CD4-positive, alpha-beta T cell treated with Interleukin-10 for 1 hour (primary cell): ENCODE data around the gene IDI2.
"Not testable (repeated sequence)": the region's sequence is repeated elsewhere in the genome, so short reads cannot be mapped to it uniquely, and the experiment has no call there.

Source experiments
- DNase-seq: peaks from one replicate; pipeline ENCODE4 v3.0.0-alpha.2; 2020

Gene IDI2

DNA sequence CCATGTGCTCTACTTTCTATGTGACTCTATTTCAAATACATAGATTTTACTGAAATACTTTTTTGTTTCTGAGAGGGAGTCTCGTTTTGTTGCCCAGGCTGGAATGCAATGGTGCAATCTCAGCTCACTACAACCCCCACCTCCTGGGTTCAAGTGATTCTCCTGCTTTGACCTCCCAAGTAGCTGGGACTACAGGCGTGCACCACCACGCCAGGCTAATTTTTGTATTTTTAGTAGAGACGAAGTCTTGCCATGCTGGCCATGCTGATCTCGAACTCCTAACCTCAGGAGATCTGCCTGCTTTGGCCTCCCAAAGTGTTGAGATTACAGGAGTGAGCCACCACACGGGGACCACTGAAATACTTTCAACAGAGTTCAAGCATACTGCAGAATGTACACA is 19.8 kb upstream of the IDI2 start:
- no peak for DNase-seq

DNA sequence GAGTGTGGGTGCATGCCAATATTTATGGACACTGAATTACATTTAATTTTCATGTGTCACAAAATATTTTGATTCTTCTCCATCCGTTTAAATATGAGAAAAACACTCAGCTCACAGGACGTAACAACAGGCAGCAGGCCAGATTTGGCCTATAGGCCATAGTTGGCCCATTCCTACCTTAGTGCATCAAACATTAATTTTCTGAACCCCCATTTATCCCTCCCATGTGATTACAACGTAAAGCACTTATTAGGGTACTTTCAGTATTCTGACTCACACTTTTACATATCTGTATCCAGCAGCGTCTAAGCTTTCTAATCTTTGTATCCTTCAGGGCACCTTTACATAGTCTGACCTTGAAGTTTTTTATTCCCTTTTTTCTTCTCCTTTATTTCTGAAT is 19.3 kb upstream of the IDI2 start:
- no peak for DNase-seq

DNA sequence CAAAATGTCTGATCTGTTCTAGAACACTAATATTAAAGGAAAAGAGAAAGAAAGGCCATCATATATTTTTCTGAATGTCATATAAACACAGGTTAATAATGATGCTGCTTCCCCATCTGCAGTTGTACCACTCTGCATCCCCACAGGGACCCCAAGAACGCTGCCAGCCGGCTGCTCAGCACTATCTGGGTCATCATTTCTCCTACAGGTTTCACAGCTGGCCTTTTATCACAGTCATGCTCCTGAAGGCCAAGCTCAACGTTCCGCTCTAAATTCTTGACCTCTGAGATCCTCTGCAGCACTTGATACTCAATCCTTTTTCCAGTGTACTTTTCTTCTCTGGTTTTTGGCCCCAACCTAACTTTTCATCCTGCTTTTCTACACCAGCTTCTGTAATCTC is 18.5 kb upstream of the IDI2 start:
- DNase-seq, result no peak

DNA sequence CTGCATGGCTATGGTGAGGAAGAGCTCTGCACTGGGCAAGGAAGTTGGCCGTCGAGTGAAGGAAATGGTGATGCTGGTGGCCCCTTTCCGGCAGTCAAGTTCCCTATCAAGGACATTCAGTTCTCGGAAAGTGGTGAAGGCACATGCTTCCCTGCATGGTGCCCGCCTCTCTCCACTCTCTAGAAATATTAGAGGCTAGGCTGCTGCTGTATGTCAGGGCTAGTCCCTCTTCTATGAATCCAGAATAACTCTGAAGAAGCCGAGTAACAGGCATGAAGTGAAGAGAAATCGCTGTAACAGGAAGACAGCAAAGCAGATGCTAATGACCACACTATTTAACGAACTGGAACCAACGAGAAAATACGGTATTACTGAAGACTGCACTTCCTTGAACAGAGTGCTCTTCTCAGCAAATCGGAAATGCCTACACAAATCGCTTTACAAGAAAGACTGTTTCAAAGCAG is 17.9 kb upstream of the IDI2 start:
- DNase-seq, result peak; percentile 49

DNA sequence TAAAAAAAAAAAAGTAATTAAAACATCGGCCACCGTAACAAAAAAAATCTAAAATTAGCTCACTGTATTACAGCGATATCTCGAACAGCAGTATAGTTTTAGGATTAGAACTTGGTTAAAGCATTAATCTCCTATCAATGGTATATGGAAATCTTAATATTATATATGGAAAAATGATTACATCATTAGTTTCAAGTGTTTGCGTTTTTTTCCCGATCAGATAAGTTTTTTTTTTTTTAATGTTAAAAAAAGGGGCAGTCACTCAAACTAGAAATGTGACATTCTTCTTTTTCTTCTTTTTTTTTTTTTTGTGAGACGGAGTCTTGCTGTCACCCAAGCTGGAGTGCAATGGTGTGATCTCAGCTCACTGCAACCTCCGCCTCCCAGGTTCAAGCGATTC is 15.9 kb upstream of the IDI2 start:
- no peak for DNase-seq

DNA sequence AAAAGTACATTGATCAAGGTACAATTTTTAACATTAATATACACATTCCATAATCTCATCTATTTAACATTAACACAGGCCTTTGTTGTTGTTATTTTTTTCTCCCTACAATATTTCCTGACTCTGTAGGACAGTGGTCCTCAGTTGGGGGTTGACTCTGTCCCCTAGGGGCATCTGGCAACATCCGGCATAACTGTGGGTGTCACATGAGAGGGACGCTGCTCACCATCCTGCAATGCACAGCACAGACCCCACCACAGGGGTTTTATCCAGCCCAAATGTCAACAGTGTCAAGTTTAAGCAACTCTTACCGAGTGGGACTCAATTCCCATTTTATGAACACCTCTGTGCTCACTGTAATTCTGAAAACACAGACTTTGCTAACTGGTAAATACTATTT is 14.5 kb upstream of the IDI2 start:
- DNase-seq, result no peak

DNA sequence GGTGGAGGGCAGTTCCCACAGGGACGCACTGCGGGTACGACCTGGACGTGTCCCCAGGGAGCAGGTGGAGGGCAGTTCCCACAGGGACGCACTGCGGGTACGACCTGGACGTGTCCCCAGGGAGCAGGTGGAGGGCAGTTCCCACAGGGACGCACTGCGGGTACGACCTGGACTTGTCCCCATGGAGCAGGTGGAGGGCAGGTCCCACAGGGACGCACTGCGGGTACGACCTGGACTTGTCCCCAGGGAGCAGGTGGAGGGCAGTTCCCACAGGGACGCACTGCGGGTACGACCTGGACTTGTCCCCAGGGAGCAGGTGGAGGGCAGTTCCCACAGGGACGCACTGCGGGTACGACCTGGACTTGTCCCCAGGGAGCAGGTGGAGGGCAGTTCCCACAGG is 13.1 kb upstream of the IDI2 start:
- not testable (repeated sequence) for DNase-seq

DNA sequence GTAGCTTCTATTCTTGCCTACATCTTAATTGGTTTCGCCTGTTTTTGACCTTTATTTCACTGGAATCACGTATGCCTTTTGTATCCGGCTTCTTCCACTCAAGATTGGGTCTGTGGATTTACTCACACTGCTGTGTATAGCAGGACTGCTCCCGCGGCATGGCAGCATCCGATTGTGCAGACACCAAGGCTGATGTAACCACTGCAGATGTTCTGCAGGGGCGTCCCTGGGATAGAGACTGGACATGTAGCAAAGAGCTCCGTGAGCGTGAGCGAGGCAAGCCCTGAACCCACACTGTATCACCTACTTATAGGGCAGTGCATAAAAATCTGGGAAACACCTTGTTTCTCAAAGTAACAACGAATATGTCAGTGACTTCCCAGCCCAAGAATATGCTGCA is 11.4 kb upstream of the IDI2 start:
- DNase-seq, result no peak

DNA sequence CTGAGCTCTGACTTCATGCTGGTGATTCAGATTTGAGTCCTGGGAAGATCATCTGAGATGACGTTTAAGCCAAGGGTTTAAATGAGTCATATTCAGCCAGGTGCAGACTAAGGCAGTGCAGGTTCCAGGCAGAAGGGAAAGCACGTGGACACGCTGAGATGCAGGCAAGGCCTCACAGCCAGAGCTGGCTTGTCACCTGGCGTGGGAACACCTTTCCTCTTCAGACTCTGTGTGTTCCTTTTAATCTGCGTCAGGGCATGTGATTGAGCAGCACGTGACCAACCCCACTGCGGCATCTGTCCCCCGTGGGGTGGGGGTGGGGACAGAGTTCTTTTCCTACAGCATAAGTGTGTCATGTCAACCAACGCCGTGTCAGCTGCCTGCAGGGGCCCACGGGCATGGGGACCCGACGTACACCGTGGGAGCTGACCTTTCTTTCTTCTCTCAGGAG is 10.7 kb upstream of the IDI2 start:
- DNase-seq, result peak; percentile 26

DNA sequence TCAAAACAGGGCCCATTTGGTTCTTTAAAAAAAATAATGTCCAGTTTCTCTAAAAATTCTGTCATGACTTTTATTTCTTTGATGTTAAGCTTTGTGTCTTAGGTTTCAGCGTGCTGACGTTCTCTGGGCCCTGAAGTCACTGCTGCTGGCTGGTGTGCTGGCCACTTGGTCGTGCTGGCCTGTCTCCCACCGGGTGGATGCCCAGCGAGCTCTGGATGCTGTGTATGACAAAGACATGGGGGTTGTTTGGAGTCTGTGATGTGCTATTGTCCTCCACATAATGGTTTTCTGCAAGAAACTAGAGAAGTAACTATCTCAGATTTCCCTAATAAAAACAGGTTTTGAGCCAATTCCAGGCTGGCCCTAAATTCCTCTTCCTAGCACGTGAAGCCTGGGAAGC is 9.5 kb upstream of the IDI2 start:
- no peak for DNase-seq

DNA sequence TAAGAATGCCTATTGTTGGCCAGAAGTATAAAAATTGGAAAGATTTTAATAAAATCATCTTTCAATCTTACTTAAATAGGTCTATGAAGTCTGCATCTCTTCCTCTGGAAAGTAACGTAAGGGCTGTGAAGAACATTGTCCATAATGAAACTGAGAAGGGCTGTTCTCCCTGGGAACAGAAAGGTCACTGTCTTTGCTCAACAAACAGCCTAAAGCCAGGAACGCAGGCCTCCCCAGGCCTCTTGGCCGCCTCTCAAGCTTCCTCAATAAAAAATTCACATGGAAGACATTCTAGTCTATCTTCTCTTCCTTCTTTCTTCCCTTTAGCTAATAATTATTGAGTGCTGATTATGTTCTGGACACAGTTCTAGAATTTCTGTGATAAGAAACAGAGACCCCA is 9.1 kb upstream of the IDI2 start:
- DNase-seq, result no peak

DNA sequence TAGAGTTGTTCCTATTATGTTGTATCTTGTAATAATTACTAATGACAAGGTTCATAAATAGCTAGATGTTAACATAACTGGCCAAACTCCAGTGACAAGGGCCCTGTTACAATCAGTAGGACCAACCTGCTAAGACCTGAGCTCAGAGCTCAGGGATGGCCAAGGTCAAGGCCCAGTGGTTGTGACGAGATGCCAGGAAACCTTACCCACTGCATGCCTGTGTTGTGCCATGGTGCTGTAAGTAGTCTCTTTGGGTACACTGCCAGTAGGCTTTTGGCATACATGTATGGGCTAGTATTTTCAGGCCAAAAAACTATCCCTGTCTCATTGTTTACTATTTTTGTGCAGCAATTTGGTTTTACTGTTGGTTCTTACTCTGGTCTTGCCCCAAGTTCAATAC is 7.9 kb upstream of the IDI2 start:
- DNase-seq, result no peak

DNA sequence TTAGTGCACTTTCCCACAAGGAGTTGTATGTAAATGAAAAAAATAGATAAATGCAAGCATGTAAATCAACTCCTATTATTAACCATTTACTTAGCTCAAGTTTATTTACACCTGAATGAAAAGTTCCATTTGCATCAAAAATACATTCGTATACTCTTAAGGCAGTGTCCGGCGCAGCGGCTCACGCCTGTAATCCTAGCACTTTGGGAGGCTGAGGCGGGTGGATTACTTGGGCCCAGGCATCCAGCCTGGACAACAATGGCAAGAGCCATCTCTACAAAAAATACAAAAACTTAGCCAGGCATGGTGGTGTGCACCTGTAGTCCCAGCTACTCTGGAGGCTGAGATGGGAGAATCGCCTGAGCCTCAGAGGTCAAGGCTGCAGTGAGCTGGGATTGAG is 4.2 kb upstream of the IDI2 start:
- no peak for DNase-seq

DNA sequence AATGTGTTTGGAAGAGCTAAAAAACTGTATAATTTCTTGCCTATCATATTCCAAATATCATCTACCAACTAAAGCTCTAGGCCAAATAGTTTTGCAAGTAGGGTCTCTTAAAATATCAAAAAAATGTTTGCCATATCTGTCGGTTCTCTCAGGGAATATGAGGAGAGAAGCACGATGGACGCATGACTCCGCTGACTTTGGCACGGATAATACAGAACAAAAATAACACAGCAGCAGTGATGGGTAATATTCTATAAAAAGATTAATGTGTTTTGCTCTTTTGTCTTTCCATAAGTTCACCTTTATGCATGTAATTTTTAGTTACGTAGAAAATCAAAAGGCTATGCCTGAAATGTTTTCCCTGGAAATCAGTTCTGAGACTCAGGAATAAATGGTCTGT is 919 bp upstream of the IDI2 start:
- DNase-seq, result no peak

DNA sequence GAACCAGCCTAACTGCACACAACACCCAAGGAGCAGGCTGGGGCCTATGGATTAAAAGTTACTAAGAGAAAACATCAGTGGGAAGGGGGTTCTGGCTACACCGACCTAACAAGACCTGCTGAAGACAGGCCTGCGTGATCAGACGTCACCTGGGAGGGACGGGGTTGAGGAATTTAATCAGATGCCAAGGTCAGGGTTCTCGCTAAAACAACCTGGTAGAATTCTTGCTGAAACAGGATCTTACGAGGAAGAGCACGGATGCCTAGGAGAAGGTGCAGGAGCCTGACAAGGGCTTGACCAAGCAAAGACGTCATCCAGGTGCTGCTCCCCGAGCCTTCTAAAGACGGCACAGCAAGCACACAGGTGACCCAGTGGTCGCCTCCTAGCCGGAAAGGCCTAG is 1.6 kb downstream of the IDI2 start:
- no peak for DNase-seq

DNA sequence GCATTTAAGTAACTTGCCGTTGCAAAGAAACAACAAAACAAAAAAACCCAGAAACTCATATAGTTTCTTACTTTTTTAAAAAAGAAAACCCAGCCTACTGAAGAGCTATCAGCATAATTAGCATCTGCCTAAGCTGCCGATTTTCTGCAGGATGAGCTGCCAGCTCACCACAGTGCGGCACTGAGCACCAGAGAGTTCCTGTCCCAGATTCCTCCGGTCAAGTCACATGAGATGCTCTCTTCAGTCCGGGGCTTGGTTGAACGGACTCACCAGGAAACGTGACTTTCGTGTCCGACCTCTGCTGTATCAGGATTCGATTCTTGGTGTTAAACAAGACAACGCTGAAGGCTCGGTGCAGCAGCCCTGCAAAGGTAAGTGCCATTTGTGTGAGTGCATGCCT is 3.2 kb downstream of the IDI2 start:
- no peak for DNase-seq

DNA sequence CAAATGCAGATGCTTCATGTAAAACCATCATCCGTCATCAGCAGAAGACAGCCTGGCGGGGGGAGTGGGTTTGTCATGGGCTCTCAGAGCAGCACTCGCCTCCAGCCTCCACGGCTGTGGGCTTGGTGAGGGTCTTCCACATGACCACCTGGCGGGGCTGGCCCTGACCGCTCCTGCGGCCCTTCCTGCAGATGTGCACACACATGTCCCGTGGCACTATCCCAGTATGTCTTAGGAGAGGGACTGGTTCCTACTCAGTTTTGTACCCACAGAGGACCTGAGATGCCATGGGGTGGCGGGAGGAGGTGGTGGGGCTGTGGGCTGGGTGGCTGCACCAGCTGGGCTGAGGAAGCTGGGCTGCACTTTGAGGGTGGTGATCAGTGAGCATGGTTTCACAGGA is 4.7 kb downstream of the IDI2 start:
- no peak for DNase-seq

DNA sequence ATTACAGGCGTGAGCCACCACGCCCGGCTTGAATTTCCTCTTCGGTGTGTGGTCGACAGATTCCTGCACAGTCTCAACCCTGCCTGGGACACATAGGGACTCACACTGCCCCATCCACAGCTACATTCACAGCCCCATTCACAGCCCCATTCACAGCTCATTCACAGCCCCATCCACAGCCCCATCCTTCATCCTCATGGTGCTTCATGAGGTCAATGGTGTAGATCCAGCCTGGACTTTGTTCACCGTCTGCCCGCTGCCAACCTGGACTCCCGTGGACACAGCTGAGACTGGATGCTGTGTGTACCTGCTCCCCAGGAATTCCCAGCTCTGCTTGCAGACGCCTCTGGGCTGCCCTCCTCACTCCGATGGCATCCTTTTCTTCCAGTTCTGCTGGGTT is 5.2 kb downstream of the IDI2 start:
- DNase-seq, result no peak

DNA sequence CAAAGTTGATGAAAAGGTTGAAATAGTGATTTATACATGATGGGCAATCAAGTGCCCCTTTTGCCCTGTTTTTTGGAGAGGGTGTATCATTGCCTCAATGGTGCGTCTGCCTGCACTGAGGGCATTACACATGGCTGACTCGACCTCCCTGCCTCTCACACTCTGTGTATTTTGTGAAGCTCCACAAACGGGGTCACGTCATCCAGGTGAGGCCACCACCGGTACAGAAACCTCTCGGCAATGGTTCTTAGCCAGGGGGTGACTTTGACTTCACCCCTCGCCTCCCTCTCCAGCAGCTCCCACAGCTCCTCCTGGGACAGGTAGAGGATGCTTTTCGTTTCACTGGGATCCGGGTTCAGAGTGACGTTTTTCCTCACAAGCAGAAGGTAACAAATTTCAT is 6.3 kb downstream of the IDI2 start:
- no peak for DNase-seq

DNA sequence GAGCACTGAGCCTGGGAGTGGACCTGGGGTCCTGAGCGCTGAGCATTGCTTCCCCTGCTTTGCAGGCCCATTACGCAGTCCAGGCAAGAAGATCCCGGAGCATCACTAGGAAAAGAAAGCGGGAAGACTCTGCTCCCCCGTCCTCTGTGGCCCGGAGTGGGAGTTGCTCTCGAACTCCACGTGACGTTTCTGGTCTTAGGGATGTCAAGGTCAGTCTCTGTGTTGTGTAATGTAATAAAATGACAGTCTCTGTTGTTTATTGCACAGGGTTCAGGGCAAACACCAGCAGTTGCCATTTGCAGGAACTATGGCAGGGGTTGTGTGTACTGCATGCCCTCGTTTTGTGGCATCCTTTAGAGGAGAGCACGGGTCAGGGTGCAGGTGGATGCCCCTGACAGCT is 10.0 kb downstream of the IDI2 start:
- DNase-seq, result no peak

DNA sequence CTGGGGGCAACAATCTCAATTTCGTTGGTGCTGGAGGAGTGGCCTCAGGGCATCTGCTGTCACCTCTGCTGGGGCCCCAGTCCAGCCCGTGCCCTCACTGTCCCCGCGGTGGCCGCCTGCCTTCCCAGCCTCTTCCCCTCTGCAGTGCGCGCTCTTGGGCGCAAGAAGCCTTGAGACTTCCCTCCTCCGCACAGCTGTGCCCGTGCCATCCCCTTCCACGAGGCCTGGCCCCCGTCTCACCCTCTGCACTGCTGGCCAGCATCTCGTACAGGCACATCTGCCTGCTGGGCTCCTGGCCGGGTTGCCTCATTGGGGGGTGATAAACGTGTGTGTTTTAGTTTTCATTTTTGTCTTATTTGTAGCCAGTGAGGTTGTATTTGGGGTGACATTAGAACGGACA is 14.0 kb downstream of the IDI2 start:
- DNase-seq, result no peak

DNA sequence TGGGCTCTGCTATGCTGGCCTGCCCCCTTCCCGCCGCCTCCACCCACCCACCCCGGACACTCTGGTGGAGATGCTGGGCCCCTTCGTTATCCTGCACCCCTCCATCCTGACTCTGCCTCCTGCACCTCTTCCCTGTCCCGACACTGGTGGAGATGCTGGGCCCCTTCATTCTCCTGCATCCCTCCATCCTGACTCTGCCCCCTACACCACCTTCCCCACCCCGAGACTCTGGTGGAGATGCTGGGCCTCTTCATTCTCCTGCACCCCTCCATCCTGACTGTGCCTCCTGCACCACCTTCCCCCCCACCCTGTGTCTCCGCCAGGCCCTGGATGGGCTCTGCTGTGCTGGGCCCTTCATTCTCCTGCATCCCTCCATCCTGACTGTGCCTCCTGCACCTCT is 15.0 kb downstream of the IDI2 start:
- no peak for DNase-seq

DNA sequence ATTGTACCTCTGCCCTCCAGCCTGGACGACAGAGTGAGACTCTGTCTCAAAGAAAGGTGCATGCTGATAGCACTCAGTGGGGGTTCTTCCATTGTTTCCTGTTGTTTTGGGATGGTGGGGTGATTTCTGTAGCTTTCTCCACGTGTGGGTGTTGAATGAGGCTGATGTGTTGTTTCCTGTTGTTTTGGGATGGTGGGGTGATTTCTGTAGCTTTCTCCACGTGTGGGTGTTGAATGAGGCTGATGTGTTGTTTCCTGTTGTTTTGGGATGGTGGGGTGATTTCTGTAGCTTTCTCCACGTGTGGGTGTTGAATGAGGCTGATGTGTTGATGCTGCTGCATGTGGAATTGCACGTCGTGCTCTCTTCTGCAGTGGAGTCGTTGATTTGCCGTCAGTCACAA is 15.7 kb downstream of the IDI2 start:
- DNase-seq, result not testable (repeated sequence)

DNA sequence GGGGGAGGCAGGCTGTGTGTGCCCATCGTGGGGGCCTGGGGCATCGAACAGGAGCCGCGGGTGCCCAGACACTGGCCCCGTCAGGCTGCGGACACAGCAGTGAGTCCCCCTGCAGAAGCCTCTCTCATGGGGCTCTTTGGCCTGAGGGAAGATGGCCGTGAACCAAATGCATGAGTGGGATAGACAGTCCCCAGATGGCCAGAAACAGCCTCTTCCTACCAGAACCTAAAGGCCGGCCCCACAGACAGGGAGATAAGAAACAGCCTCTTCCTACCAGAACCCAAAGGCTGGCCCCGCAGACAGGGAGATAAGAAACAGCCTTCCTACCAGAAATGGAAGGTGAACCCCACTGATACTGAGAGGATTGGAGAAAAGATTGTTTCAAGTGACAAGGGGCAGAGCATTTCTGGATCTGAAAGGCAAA is 16.6 kb downstream of the IDI2 start:
- no peak for DNase-seq

DNA sequence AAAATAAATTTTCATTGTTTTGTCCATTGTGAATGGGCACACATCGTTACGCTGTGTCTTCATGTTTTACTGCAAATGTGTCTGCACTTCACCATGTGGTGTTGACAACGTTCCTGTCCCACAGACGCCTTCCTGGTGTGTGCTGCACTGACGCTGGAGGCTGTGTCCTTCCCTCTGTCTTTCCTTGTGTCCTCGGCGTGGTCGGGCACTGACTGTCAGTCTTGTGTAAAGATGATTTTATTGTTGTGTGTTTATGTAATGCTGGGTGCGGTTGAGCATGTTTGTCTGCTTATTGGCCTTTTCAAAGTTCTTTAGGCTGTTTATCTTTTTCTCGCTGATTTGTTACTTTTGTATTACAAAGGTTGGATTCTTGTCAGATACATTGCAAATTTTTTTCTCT is 18.1 kb downstream of the IDI2 start:
- no peak for DNase-seq

DNA sequence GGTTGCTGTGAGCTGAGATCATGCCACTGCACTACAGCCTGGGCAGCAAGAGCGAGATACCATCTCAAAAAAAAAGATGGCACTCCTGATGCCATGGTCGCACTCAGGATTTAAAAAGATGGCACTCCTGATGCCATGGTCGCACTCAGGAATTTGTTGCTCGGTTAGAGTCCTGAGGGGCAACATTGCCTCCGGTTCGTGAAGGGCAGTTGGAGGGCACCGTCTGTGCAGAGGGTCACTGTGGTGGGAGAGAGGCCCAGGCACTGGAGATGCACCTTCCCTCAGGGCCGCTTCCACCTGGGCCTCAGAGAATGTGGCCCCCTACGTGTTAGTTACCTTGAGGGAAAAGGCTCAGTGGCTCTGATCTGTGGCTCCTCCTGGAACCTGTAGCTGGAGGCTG is 19.1 kb downstream of the IDI2 start:
- no peak for DNase-seq
